Nephron progenitor cell (in vitro differentiated cells): ENCODE data around the gene TCAF2.
"Not testable (repeated sequence)": the region's sequence is repeated elsewhere in the genome, so short reads cannot be mapped to it uniquely, and the experiment has no call there.

ENCODE experiments used
- DNase-seq: peaks from one replicate; pipeline ENCODE4 v3.0.0; 2021
- H3K27ac Mint-ChIP-seq: 2 replicates; pipeline ENCODE4 v1.8.0; 2021; ENCODE audit warnings: mild to moderate bottlenecking, moderate library complexity, mixed read lengths
- H3K27me3 Mint-ChIP-seq: 2 replicates; pipeline ENCODE4 v1.8.0; 2021; ENCODE audit warnings: mild to moderate bottlenecking, low read depth, mixed read lengths; ENCODE audit not compliant: poor library complexity
- H3K36me3 Mint-ChIP-seq: 2 replicates; pipeline ENCODE4 v1.8.0; 2021; ENCODE audit warnings: low read depth, mixed read lengths
- H3K4me1 Mint-ChIP-seq: 2 replicates; pipeline ENCODE4 v1.8.0; 2021; ENCODE audit warnings: mixed read lengths
- H3K4me3 Mint-ChIP-seq: 2 replicates; pipeline ENCODE4 v1.8.0; 2021; ENCODE audit warnings: mild to moderate bottlenecking, moderate library complexity, mixed read lengths
- H3K9me3 Mint-ChIP-seq: 2 replicates; pipeline ENCODE4 v1.8.0; 2021; ENCODE audit warnings: mild to moderate bottlenecking, moderate library complexity, mixed read lengths

TCAF2 gene

DNA sequence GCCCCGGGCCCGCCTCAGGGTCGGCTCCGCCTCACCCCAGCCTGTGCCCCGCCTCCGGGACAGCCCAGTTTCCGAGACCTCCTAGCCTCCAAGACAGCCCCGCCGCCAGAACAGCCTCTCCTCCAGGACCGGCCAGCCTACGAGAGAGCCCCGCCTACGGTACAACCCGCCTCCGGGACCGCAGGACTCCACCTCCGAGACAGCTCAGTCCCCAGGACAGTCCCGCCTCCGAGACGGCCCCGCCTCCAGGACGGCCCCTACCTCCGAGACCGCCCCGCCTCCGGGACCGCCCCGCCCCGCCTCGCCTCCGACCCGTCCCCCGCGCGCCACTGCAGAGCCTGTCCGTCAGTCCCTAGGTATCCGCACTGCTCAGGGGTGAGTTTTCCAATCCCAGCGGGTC lies at the start of gene TCAF2:
TCAF2 (plus strand) TSS at position 329 of the 400 bp plus-strand sequence.
- H3K9me3 Mint-ChIP-seq, H3K4me1 Mint-ChIP-seq: not testable (repeated sequence)

DNA sequence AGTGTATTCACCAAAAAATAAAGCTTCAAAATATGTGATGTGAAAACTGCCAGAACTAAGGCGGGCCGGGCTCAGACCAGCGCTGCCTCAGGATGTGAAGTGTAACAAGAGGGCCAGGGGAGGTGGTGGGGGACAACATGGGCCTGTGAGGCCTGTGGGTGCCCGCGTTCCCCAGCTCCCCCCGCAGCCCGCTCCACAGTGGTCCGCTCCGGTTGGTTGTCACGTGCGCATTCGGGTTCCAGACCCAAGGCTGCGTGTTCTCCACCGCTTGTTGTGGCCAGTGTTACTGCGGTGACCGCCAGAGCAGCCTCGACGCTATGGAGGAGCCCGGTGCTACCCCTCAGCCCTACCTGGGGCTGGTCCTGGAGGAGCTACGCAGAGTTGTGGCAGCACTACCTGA lies 49.3 kb upstream of the TCAF2 start, which contains the start of gene CTAGE15:
CTAGE15 (plus strand) TSS at position 301 of the 400 bp plus-strand sequence; CDS start at position 318, 17 bp downstream.
- H3K27ac Mint-ChIP-seq, H3K4me1 Mint-ChIP-seq, H3K27me3 Mint-ChIP-seq, H3K36me3 Mint-ChIP-seq, H3K9me3 Mint-ChIP-seq, DNase-seq, H3K4me3 Mint-ChIP-seq: not testable (repeated sequence)

More for the DNA sequence above, at the start of gene TCAF2:
- not testable (repeated sequence) for H3K4me3 Mint-ChIP-seq, H3K27ac Mint-ChIP-seq, H3K36me3 Mint-ChIP-seq, DNase-seq, H3K27me3 Mint-ChIP-seq

DNA sequence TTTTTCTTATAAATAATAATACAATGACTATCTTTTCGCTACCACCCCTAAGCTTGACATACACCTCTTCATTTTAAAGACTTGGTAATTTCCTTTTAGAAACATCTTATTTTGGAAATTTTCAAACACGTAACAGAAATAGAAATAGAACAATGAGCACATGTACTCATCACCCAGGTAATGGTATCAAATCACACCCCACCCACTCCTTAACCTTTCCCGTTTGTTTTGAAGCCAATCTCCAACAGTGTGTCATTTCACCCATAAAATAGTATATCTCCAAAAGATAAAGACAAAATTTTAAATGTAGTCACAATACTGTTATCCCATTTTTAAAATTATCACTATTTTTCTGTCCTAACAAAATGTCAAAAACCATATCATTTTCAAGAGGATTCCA lies 32.6 kb upstream of the TCAF2 start:
- not testable (repeated sequence) for H3K36me3 Mint-ChIP-seq, H3K4me3 Mint-ChIP-seq, DNase-seq, H3K9me3 Mint-ChIP-seq, H3K27me3 Mint-ChIP-seq, H3K27ac Mint-ChIP-seq, H3K4me1 Mint-ChIP-seq

DNA sequence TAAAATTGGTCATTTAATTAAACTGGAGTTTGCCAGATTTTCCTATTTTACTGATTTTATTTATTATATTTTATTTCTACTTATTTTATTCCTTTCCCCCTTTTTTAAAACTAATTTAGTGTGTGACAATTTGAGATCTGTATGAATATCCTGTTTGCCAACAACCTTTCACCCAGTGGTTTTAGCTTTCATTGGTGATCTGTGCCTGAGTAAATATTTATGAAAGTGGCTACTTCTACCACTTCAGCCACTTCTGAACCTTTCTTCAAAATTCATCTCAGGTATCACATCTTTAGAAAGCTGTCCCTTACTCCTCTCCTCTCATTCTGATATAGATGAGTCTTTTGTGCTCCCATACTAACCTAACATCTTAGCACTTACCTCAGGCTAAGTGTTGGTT lies 30.9 kb upstream of the TCAF2 start:
- not testable (repeated sequence) for H3K4me3 Mint-ChIP-seq, DNase-seq, H3K27me3 Mint-ChIP-seq, H3K36me3 Mint-ChIP-seq, H3K4me1 Mint-ChIP-seq, H3K27ac Mint-ChIP-seq, H3K9me3 Mint-ChIP-seq

DNA sequence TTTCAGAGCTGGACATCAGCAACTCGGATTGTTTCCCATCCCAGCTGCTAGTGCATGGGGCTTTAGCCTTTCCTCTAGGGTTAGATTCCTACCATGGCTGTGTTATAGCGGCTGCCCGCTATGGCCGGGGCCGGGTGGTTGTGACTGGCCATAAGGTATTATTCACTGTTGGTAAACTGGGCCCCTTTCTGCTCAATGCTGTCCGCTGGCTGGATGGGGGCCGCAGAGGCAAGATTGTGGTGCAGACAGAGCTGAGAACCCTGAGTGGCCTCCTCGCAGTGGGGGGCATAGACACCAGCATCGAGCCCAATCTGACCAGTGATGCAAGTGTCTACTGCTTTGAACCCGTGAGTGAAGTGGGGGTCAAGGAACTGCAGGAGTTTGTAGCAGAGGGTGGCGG lies 22.7 kb upstream of the TCAF2 start:
- H3K27ac Mint-ChIP-seq, H3K4me3 Mint-ChIP-seq, H3K27me3 Mint-ChIP-seq, H3K4me1 Mint-ChIP-seq, DNase-seq, H3K36me3 Mint-ChIP-seq, H3K9me3 Mint-ChIP-seq: not testable (repeated sequence)

DNA sequence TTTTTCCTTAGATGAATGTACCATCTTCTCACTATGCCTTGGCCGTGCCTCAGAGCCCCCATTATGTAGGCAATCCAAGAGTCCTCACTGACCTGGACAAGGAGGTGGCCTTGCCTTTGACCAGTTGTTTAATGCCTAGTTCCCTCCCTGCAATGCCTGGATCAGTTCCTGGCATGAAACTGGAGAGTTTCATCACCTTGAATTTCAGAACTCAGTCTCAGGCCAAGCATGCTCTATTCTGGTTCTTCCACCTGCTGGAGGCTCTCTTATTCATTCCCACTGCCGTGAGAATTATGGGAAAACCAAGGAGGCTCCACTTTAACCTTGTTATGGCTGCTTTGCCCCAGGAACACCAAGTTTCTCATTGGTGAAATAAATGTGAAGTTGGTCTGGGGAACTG lies 17.2 kb upstream of the TCAF2 start:
- H3K9me3 Mint-ChIP-seq, H3K4me1 Mint-ChIP-seq, H3K27me3 Mint-ChIP-seq, H3K36me3 Mint-ChIP-seq, DNase-seq, H3K27ac Mint-ChIP-seq, H3K4me3 Mint-ChIP-seq: not testable (repeated sequence)

DNA sequence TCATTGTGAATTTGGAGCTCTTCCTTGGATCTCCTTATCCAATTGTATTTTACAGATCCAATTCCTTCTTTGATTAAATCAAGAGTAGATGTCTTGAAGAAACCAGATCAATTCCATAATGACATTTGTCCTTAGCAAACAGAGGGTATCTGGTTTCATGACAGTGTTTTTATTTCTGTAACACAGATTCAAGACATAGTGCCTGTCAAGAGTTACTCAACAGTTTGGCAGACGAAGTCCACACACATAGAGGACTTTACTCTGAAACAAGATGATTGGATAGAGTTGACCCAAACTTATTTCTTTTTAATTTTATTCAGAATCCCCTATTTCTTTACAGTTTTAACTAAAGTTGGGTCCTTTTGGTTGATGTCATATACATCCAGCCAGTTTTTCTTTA lies 14.7 kb upstream of the TCAF2 start:
- not testable (repeated sequence) for DNase-seq, H3K9me3 Mint-ChIP-seq, H3K4me3 Mint-ChIP-seq, H3K27ac Mint-ChIP-seq, H3K27me3 Mint-ChIP-seq, H3K36me3 Mint-ChIP-seq, H3K4me1 Mint-ChIP-seq

DNA sequence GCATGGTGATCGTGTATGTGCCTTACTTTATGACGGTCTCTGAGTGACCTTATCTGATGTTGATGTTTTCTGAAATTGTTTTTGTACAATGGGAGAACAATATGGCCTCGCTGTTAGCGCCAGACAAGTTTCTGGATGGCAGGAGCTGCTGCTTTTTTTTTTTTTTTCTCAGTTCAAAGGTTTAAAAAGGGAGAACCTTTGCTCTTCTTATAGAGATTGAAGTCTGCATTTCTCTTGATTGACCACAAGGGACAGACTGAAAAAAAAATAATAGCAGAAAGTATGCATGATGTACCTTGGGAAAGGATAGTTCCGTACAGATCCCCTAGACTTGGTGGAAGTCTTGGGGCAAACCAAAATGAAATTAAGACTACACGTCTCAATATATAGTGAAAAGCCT lies 5.2 kb upstream of the TCAF2 start:
- DNase-seq, H3K27me3 Mint-ChIP-seq: not testable (repeated sequence)

DNA sequence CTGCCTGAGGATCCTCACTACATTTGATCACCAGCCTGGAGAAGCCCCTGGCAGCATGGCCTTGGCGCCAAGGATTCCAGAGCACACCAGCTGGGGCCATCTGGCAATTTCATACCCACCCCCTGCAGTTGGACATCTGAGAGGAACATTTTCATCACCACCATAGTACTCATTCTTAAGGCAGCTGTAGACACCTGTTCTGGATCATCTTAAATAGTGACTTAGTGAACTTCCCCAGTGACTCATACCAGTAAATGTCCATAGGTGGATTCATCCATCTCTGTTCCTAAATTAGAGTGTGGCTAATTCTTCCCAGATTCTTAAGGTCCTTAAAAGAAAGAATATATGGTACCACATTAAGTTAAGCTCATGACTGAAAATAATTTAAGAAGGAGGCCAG lies 3.6 kb upstream of the TCAF2 start:
- not testable (repeated sequence) for H3K4me1 Mint-ChIP-seq, H3K4me3 Mint-ChIP-seq, H3K36me3 Mint-ChIP-seq, DNase-seq, H3K27me3 Mint-ChIP-seq, H3K27ac Mint-ChIP-seq, H3K9me3 Mint-ChIP-seq

More for the DNA sequence above, 5.2 kb upstream of the TCAF2 start:
- not testable (repeated sequence) for H3K36me3 Mint-ChIP-seq, H3K27ac Mint-ChIP-seq, H3K9me3 Mint-ChIP-seq, H3K4me1 Mint-ChIP-seq, H3K4me3 Mint-ChIP-seq

DNA sequence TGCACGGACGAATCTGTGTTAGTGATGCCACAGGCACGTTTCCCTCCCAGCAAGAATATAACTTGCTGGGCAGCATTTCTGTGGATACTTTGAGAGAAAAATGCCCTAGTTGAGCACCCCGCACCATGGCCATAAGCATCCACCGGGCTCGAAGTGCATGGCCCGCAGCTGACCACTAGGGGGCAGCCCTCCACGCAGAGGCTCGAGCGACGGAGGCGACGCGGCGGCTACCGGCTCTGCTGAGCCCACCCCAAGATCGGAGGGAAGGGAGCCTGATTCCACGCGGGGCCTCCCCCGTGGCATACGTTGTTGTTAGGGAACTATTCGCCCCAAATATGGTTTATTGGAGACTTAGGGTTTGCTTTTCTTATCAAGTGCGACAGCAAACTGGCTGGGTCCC lies 716 bp upstream of the TCAF2 start:
- H3K27ac Mint-ChIP-seq, H3K4me1 Mint-ChIP-seq, H3K4me3 Mint-ChIP-seq, H3K27me3 Mint-ChIP-seq, H3K36me3 Mint-ChIP-seq, DNase-seq, H3K9me3 Mint-ChIP-seq: not testable (repeated sequence)

DNA sequence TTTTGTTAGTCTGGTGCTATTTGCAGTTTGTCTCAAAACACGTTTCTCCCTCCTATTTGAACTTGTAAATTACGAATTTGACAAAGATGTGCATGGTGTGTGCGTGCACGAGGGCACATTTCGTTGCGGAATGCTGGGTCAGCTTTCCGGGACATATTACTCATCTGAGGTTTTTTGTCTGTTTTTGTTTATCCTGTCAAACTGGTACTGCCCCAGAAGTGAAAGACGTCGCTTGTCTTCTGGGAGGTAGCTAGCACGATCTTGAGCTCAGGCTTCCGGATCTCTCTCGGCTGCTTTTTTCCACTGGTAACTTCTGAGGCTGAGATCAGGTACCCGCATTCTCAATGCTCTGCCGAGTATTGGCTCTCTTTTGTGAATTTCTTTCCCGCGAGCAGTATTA lies 401 bp downstream of the TCAF2 start:
- not testable (repeated sequence) for DNase-seq, H3K27ac Mint-ChIP-seq, H3K9me3 Mint-ChIP-seq, H3K36me3 Mint-ChIP-seq, H3K4me3 Mint-ChIP-seq, H3K27me3 Mint-ChIP-seq, H3K4me1 Mint-ChIP-seq

DNA sequence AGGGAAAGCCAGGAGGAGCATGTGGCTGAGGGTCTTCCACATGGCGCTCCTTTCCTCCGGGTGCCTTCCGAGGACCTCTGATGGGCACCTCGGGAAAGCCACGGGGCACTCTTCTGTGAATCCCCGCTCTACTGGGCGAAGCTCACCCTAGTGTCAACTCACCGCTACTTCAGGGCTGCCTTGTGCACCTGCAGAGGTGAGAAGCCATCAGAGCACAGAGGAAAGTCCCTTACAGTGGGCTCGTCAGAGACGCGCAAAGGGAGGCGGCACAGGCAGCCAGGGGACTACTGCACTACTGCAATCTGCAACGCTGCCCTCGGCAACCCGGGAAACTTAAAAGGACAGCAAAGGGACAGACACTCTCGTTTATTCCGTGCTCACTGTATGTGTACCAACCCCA lies 1.4 kb downstream of the TCAF2 start:
- H3K36me3 Mint-ChIP-seq, H3K4me1 Mint-ChIP-seq, H3K27me3 Mint-ChIP-seq, DNase-seq, H3K9me3 Mint-ChIP-seq, H3K4me3 Mint-ChIP-seq, H3K27ac Mint-ChIP-seq: not testable (repeated sequence)

DNA sequence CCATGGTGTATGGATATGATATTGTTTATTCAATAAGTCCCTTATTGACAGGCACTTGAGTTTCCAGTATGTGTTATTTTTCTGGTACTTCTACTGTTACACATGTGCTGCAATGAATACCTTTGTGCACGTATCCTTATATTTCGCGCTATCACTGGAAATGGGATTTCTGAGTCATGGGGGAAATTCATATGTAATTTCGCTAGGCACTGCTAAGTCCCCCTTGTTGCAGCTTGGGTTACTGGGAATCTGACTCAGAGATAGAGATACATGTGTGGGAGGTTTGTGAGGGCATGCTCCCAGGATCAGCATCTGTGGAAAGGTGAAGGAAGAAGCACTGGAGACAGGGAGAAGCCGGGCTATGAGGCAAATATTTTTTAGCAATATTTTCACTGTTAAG lies 9.9 kb downstream of the TCAF2 start:
- H3K4me3 Mint-ChIP-seq, H3K27ac Mint-ChIP-seq, DNase-seq, H3K27me3 Mint-ChIP-seq, H3K36me3 Mint-ChIP-seq, H3K4me1 Mint-ChIP-seq, H3K9me3 Mint-ChIP-seq: not testable (repeated sequence)

DNA sequence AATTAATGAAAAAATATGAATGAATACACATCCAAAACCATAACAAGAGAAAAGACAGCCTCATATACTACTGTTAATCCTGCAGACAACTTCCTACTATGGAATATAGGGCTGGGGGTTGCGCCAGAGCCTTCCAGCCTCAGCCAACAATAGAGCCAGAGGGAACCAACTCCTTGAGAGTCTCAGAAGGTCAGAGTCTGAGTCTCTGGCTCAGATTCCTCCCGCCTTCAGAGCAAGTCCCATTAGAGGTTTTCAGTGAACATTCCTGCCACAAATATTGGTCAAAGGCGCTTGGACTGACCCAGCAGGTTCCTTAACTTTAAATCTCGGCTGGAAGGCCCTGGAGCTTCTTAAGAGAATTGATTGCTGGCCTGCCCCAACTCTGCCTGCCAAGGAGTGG lies 11.7 kb downstream of the TCAF2 start:
- not testable (repeated sequence) for DNase-seq, H3K36me3 Mint-ChIP-seq, H3K27me3 Mint-ChIP-seq, H3K27ac Mint-ChIP-seq, H3K9me3 Mint-ChIP-seq, H3K4me1 Mint-ChIP-seq, H3K4me3 Mint-ChIP-seq

DNA sequence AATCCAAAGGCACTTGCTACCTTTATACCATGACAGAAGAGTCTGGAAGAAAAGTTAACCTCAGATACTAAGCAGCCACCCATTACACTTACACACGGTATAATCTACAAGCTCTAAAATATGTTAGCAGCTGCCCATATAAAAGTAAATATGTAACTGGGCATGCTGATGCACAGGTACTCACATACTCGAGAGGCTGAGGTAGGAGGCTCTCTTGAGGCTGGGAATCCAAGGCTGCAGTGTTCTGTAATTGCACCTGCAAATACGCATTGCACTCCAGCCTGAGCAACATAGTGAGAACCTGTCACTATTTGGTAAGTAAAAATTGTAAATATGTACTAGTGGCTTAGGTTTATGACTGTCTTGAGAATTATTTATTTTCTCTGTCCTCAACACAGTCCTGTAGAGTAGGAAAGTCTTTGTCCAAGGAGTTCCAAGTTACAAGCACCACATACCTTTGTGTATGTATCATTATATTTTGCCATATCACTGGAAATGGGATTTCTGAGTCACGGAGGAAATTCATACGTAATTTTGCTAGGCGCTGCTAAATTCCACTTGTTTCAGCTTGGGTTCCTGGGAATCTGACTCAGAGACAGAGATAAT lies 12.3 kb downstream of the TCAF2 start:
- H3K27me3 Mint-ChIP-seq, H3K36me3 Mint-ChIP-seq, H3K27ac Mint-ChIP-seq, H3K4me1 Mint-ChIP-seq, H3K4me3 Mint-ChIP-seq, H3K9me3 Mint-ChIP-seq, DNase-seq: not testable (repeated sequence)
